Suprapubic skin (tissue), 4 donors: ENCODE results near the gene RGMA. TPM values are rescaled to one million over a fixed set of nuclear protein-coding genes. Genes with fewer than 3 reads are reported as not detected.

Source experiments
- DNase-seq, 2 donors: peaks; one replicate each; pipeline ENCODE4 v3.0.0-alpha.2; 2019; ENCODE audit warnings: low spot score in 2 of 2
- H3K27ac ChIP-seq: fragments of 200-600 bp; sonication (generic); one replicate; pipeline ENCODE4 v1.5.1; 2019
- H3K27me3 ChIP-seq: fragments of 200-600 bp; sonication (generic); one replicate; pipeline ENCODE4 v1.5.1; 2019
- H3K36me3 ChIP-seq: fragments of 200-600 bp; sonication (generic); one replicate; pipeline ENCODE4 v1.5.1; 2019
- H3K4me1 ChIP-seq: fragments of 200-600 bp; sonication (generic); one replicate; pipeline ENCODE4 v1.5.1; 2019
- H3K4me3 ChIP-seq: fragments of 200-600 bp; sonication (generic); one replicate; pipeline ENCODE4 v1.5.1; 2019; ENCODE audit warnings: mild to moderate bottlenecking
- H3K9me3 ChIP-seq: fragments of 200-600 bp; sonication (generic); one replicate; pipeline ENCODE4 v1.5.1; 2019
- CTCF ChIP-seq, 2 donors: fragments of 200-600 bp in 1 of 2; fragments of 450-650 bp in 1 of 2; sonication (generic) in 1 of 2; IDR thresholded peaks; one replicate each; pipeline ENCODE4 v1.5.1; 2016 to 2019; ENCODE audit warnings: antibody characterized with exemption in 2 of 2, mild to moderate bottlenecking in 1 of 2, moderate library complexity in 1 of 2
- EP300 ChIP-seq: sonication (generic); formaldehyde crosslinking; IDR thresholded peaks from one replicate; pipeline ENCODE4 v1.6.1; 2017; ENCODE audit warnings: antibody characterized with exemption
- POLR2A ChIP-seq, 2 donors: fragments of 450-650 bp; IDR thresholded peaks; one replicate each; pipeline ENCODE4 v1.6.1; 2017; ENCODE audit warnings: antibody characterized with exemption in 2 of 2, mild to moderate bottlenecking in 2 of 2, moderate library complexity in 2 of 2
- POLR2AphosphoS5 ChIP-seq, 3 donors: sonication (generic); formaldehyde crosslinking; IDR thresholded peaks; one replicate each; pipeline ENCODE4 v1.6.1; 2017; ENCODE audit warnings: antibody characterized with exemption in 3 of 3
- WGBS: methylation state at CpG from one replicate; pipeline ENCODE4 v1.1.5; 2018; 5-methylcytosine and 5-hydroxymethylcytosine counted together
- total RNA-seq, 4 donors: library from RNA; depleted of rRNA; stranded (reverse); fragments of >200 nt; gene quantifications; one replicate each; pipeline ENCODE4 v1.1.0, GENCODE V29; 2016

RGMA gene
- total RNA-seq, 4 donors from 2014 or later: 11.1 to 18.7 (median 15.6) TPM

GRCh38 chr15:93076875-93077274, 12.1 kb downstream of the RGMA start:
- Histone ChIP-seq H3K27ac (no peak overlapping the region), H3K4me1 (peaks cover 8% of the 10 kb centered on the region), H3K4me3 (no peak overlapping the region), H3K27me3 (peaks cover 12% of the 10 kb centered on the region), H3K36me3 (no peaks in the 10 kb centered on the region), H3K9me3 (no peaks in the 10 kb centered on the region)
- 90% methylated on average over 5 of the region's 5 CpGs for WGBS
- TF ChIP-seq POLR2A (IDR thresholded peaks at IDR 0.05) (no peak), CTCF (IDR thresholded peaks at IDR 0.05) (no peak), EP300 (no peak), POLR2AphosphoS5 (IDR thresholded peaks at IDR 0.05) (no peak)
- no peak for DNase-seq

- Histone ChIP-seq H3K4me1 (peaks cover 15% of the 10 kb centered on the region), H3K36me3 (no peaks in the 10 kb centered on the region), H3K9me3 (no peaks in the 10 kb centered on the region), H3K27ac (no peak overlapping the region), H3K27me3 (peaks cover 12% of the 10 kb centered on the region), H3K4me3 (no peak overlapping the region)
- DNase-seq: no peak
- 100% methylated on average over 1 of the region's 1 CpG for WGBS
- no peak for TF ChIP-seq POLR2AphosphoS5 (IDR thresholded peaks at IDR 0.05)
- TF ChIP-seq POLR2A (IDR thresholded peaks at IDR 0.05): no peak
- no peak for TF ChIP-seq CTCF (IDR thresholded peaks at IDR 0.05)
- no peak for TF ChIP-seq EP300
These were observed 12.8 kb downstream of the RGMA start for GRCh38 chr15:93076217-93076616.

GRCh38 chr15:93074599-93074998, 14.4 kb downstream of the RGMA start:
- no peaks in the 10 kb centered on the region for H3K9me3 ChIP-seq
- DNase-seq: no peak
- TF ChIP-seq EP300: no peak
- no peak for TF ChIP-seq CTCF (IDR thresholded peaks at IDR 0.05)
- TF ChIP-seq POLR2A (IDR thresholded peaks at IDR 0.05): no peak
- no peak for TF ChIP-seq POLR2AphosphoS5 (IDR thresholded peaks at IDR 0.05)
- no peaks in the 10 kb centered on the region for H3K36me3 ChIP-seq
- 78% methylated on average over 13 of the region's 13 CpGs for WGBS
- H3K27ac ChIP-seq: no peak overlapping the region
- peaks cover 12% of the 10 kb centered on the region for H3K27me3 ChIP-seq
- no peak overlapping the region for H3K4me3 ChIP-seq
- peaks cover 31% of the 10 kb centered on the region for H3K4me1 ChIP-seq

GRCh38 chr15:93073465-93073952, 15.5 kb downstream of the RGMA start:
- H3K27ac ChIP-seq: peak overlapping the region; percentile 93
- 14% methylated on average over 21 of the region's 30 CpGs for WGBS
- peak; percentile 71 to 80 for DNase-seq
- TF ChIP-seq EP300: no peak
- no peak for TF ChIP-seq POLR2AphosphoS5 (IDR thresholded peaks at IDR 0.05)
- peak overlapping the region; percentile 72 for H3K4me3 ChIP-seq
- no peaks in the 10 kb centered on the region for H3K36me3 ChIP-seq
- no peaks in the 10 kb centered on the region for H3K9me3 ChIP-seq
- H3K4me1 ChIP-seq: peaks cover 36% of the 10 kb centered on the region
- H3K27me3 ChIP-seq: peaks cover 12% of the 10 kb centered on the region

- 2% methylated on average over 24 of the region's 96 CpGs for WGBS
- Histone ChIP-seq H3K4me3 (peak overlapping the region; percentile 72), H3K27ac (peak overlapping the region; percentile 93), H3K27me3 (peaks cover 12% of the 10 kb centered on the region), H3K9me3 (no peaks in the 10 kb centered on the region), H3K4me1 (peaks cover 44% of the 10 kb centered on the region), H3K36me3 (no peaks in the 10 kb centered on the region)
- no peak for TF ChIP-seq EP300
- peak in 1 of 2 donors; percentile 52 for TF ChIP-seq POLR2A (IDR thresholded peaks at IDR 0.05)
- peak in 1 of 2 donors; percentile 14 for TF ChIP-seq CTCF (IDR thresholded peaks at IDR 0.05)
- peak in 1 of 2 donors; percentile 83 for DNase-seq
These were observed 16.3 kb downstream of the RGMA start for GRCh38 chr15:93072411-93073394.
